Thoracic aorta (tissue), 2 donors: ENCODE measurements around the gene FYB1. TPM values are rescaled to one million over a fixed set of nuclear protein-coding genes. Genes with fewer than 3 reads are reported as not detected.

Source experiments
- ATAC-seq: fragments of 150-250 bp; one replicate; pipeline ENCODE4 v1.8.0; 2017; ENCODE audit warnings: low read depth; ENCODE audit not compliant: insufficient number of reproducible peaks, low FRiP score
- DNase-seq: peaks from one replicate; pipeline ENCODE4 v3.0.0-alpha.2; 2020; ENCODE audit warnings: low spot score
- H3K27ac ChIP-seq, 2 donors: fragments of 200-600 bp; sonication (generic); 1 replicate in 1 of 2; 2 replicates in 1 of 2; pipeline ENCODE4 v1.5.1; 2016; ENCODE audit warnings: mild to moderate bottlenecking in 2 of 2, moderate library complexity in 2 of 2
- H3K27me3 ChIP-seq: fragments of 200-600 bp; sonication (generic); replicated peaks from 2 replicates; pipeline ENCODE4 v1.6.0; 2016; ENCODE audit warnings: mild to moderate bottlenecking; ENCODE audit not compliant: insufficient read depth
- H3K36me3 ChIP-seq: fragments of 200-600 bp; sonication (generic); one replicate; pipeline ENCODE4 v1.5.1; 2016
- H3K4me1 ChIP-seq, 2 donors: fragments of 200-600 bp; sonication (generic); 1 replicate in 1 of 2; 2 replicates in 1 of 2; pipeline versions ENCODE4 v1.5.1 to v1.6.0; 2016; ENCODE audit warnings: low read depth in 2 of 2, mild to moderate bottlenecking in 1 of 2; ENCODE audit not compliant: control insufficient read depth in 1 of 2
- H3K4me3 ChIP-seq: fragments of 200-600 bp; sonication (generic); 2 replicates; pipeline ENCODE4 v1.5.1; 2016; ENCODE audit warnings: mild to moderate bottlenecking
- H3K9me3 ChIP-seq: fragments of 200-600 bp; sonication (generic); 2 replicates; pipeline ENCODE4 v1.5.1; 2016
- total RNA-seq, 2 donors: library from RNA; depleted of rRNA; stranded (reverse); fragments of >200 nt; gene quantifications; one replicate each; pipeline versions ENCODE4 v1.1.0 to v1.2.3, GENCODE V29; 2016
- TF ChIP-seq, protein P1 (sequence below): fragments of 200-600 bp; sonication (generic); IDR thresholded peaks from one replicate; pipeline ENCODE4 v1.5.1; 2019; ENCODE audit warnings: antibody characterized with exemption

Gene FYB1
- total RNA-seq, 2 donors from 2014 or later: 12.9 to 29.8 TPM

GRCh38 chr5:39132792-39133191, 86.6 kb downstream of the FYB1 start:
- TF ChIP-seq, protein P1, sequence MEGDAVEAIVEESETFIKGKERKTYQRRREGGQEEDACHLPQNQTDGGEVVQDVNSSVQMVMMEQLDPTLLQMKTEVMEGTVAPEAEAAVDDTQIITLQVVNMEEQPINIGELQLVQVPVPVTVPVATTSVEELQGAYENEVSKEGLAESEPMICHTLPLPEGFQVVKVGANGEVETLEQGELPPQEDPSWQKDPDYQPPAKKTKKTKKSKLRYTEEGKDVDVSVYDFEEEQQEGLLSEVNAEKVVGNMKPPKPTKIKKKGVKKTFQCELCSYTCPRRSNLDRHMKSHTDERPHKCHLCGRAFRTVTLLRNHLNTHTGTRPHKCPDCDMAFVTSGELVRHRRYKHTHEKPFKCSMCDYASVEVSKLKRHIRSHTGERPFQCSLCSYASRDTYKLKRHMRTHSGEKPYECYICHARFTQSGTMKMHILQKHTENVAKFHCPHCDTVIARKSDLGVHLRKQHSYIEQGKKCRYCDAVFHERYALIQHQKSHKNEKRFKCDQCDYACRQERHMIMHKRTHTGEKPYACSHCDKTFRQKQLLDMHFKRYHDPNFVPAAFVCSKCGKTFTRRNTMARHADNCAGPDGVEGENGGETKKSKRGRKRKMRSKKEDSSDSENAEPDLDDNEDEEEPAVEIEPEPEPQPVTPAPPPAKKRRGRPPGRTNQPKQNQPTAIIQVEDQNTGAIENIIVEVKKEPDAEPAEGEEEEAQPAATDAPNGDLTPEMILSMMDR: no peak
- H3K36me3 ChIP-seq: no peaks in the 10 kb centered on the region
- H3K27ac ChIP-seq: no peak overlapping the region
- H3K4me1 ChIP-seq: no peaks in the 10 kb centered on the region
- no peaks in the 10 kb centered on the region for H3K27me3 ChIP-seq
- no peak overlapping the region for H3K4me3 ChIP-seq
- ATAC-seq (no peak), DNase-seq (no peak)
- H3K9me3 ChIP-seq: no peaks in the 10 kb centered on the region

DNA sequence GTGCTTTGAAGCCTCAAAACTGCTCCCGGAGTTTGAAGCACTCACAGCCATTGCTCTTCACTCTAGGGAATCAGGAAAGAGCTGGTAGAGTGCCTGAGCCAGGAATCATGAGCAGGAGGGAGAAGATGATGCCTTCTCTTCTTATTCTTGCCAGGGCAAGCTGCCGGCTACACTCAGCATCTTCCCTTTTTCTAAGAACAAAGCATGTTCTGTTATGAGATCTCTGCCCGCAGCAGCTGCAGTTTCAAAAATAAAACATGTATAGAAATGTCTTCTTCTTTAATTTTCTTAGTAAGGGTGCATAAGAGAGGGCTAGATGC, 87.3 kb downstream of the FYB1 start:
- no peak for DNase-seq
- no peak for ATAC-seq

DNA sequence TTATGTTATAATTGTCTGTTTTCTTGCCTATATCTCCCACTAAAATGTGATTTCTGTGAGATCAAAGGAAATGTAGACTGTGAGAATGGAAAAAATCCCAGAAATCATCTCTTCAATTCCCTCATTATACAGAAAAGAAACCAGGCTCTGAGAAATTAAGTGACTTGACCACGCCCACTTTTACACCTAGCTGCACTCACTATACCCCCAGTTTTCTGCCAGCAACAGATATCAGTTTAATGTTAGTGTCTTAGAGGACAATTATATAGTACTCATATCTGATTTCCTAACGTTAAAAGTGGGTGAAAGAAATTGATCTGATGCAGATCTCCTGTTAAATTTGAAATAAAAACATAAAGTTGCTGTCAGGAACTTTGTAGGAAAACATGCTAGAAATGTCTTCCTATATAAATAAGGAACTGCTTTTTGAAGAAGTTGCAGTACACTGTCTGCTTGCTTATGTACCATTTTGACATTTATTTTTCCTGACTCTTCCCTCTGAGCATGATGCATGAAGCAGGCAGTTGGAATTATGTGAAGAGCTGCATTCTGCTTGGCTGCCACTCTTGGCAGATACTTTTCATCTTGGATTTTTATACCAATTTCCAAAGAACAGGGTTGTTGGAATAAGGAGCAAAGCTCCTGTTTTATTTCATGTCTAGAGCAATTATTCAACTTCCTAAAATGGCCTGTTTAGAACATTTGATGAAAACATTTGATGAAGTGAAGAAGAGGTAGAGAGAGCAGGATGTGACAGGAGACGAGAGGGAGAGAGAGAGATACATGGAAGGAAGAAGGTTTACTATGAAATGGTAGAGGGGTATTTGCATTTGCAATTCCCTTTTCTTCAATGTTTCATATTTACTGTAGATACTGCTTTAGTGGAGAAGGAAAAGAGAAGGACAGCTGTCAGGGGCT, 87.9 kb downstream of the FYB1 start:
- H3K9me3 ChIP-seq: no peaks in the 10 kb centered on the region
- no peak for DNase-seq
- H3K27me3 ChIP-seq: no peaks in the 10 kb centered on the region
- H3K27ac ChIP-seq: no peak overlapping the region
- TF ChIP-seq, protein P1: no peak
- H3K36me3 ChIP-seq: no peaks in the 10 kb centered on the region
- no peak for ATAC-seq
- no peaks in the 10 kb centered on the region for H3K4me1 ChIP-seq
- H3K4me3 ChIP-seq: no peak overlapping the region

More for the DNA sequence above, 87.3 kb downstream of the FYB1 start:
- TF ChIP-seq, protein P1: no peak
- H3K27me3 ChIP-seq: no peaks in the 10 kb centered on the region
- H3K4me3 ChIP-seq: no peak overlapping the region
- H3K9me3 ChIP-seq: no peaks in the 10 kb centered on the region
- no peaks in the 10 kb centered on the region for H3K36me3 ChIP-seq
- H3K4me1 ChIP-seq: no peaks in the 10 kb centered on the region
- no peak overlapping the region for H3K27ac ChIP-seq

DNA sequence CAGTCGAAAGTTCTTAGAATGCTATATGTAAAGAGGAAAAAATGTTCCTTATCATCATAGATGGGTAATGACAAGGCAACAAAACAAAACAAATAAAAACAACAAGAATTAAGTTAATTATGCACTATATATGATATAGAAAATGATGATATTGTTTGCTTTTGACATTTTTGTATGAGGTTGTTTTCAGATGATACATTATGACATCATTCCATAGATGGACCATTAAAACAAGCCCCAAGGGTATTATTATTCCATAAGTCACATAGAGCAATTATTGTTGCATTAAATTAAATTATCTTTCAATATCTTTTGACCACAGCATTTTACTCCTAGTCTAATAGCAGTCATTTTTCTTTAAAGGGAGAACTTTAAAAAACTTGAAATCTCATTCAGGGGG, 88.6 kb downstream of the FYB1 start:
- Histone ChIP-seq H3K36me3 (no peaks in the 10 kb centered on the region), H3K27ac (no peak overlapping the region), H3K4me3 (no peak overlapping the region), H3K9me3 (no peaks in the 10 kb centered on the region), H3K27me3 (no peaks in the 10 kb centered on the region), H3K4me1 (no peaks in the 10 kb centered on the region)
- no peak for ATAC-seq
- TF ChIP-seq, protein P1: no peak
- DNase-seq: no peak

GRCh38 chr5:39121922-39122321, 97.4 kb downstream of the FYB1 start:
- DNase-seq (no peak), ATAC-seq (no peak)
- Histone ChIP-seq H3K27ac (no peak overlapping the region), H3K36me3 (no peaks in the 10 kb centered on the region), H3K4me3 (no peak overlapping the region), H3K27me3 (no peaks in the 10 kb centered on the region), H3K4me1 (no peaks in the 10 kb centered on the region), H3K9me3 (no peaks in the 10 kb centered on the region)
- TF ChIP-seq, protein P1: no peak
